DMS 273 (cell line): ENCODE results near the gene OTUB2.
A peak's percentile ranks its signal among the peaks of the same experiment; 100 is the strongest.

ENCODE experiments used
- DNase-seq: peaks from one replicate; lab custom pipeline; 2025; ENCODE audit not compliant: unreplicated experiment; lab: John Stamatoyannopoulos, UW

OTUB2 gene

GRCh38 chr14:94040247-94040646 is 14.1 kb downstream of the OTUB2 start:
- no peak for DNase-seq

- no peak for DNase-seq
These were observed 14.7 kb downstream of the OTUB2 start for GRCh38 chr14:94040796-94041195.

GRCh38 chr14:94041551-94042346 is 15.6 kb downstream of the OTUB2 start:
- no peak for DNase-seq

GRCh38 chr14:94042433-94043091 is 16.4 kb downstream of the OTUB2 start:
- no peak for DNase-seq

DNA sequence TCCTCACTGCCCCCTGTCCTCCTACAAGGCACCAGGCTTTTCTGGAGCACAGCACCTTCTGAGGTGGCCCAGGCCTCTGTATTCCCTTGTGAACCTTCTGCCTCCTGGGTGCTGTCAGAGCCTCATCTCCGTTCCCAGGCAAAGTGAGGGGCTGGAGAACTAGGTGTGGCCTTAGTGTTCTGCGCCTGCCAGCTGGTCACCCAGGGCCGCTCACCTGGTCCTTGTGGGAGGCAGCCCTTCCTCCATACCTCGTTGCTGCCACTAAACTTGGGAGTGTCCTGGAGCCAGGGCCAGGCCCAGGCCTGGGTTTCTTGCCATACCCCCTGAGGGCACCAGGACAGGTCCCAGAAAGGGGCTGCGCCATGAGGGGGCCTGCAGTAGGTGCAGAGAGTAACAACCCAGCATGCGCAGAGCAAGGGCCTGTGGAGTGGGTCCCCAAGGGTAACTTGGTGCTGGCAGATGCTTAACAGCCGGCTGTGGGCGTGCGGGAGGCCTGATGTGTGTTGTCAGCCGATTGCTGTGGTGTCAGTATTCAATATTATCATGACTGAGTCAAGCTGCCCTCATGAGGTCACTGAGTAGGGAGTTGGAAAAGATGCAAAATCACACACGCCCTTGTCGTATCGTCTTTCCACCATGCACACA is 17.1 kb downstream of the OTUB2 start:
- peak; percentile 38 for DNase-seq

DNA sequence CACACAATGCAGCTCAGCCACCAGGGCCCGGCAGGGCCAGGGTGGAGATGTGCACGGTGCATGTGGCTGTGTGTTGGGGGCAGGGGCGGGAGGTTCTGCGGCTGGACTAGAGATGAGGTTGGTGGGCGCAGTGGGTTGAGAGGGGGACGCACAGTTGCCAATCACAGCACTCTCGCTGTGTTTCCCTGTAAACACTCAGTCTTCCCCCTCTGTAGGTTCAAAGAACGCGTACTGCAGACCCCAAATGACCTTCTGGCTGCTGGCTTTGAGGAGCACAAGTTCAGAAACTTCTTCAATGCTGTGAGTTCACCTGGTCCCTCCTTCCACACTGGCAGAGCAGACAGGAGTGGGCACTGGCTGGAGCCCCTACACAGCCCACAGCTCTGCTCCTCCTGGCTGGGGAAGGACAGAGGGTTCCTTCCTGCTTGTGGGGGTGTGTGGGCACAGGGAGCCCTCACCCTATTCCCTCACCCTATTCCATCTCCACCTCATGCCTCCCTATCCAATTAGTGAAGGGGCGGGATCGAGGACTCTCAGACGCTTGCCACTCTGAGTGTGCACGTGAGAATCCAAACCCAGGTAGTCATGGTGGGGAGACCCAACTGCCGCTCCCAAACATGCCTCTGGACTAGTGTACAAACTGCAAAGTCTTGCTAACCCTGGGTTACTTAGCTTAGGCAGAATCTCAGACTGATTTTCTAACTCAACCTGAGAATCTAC is 17.8 kb downstream of the OTUB2 start:
- DNase-seq, result no peak

DNA sequence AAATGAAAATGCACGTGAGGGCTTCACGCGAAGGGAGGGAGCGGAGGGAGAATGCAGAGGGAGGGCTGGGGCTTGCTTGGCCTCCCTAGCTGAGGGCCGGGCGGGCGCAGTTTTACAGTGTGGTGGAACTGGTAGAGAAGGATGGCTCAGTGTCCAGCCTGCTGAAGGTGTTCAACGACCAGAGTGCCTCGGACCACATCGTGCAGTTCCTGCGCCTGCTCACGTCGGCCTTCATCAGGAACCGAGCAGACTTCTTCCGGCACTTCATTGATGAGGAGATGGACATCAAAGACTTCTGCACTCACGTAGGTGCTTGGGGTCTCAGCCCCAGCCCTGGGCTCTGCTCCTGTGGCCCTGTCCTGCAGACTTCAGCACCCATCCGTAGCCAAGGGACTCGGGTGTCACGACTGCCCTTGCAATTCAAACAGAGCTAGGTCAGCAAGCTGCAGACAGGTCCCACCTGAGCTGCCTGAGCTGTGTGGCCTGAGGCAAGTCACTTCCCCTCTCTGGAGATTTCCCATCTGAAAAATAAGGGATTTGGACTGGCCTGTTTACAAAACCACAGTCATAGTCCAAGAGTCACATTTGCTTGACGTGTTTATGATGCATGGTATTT is 18.4 kb downstream of the OTUB2 start:
- no peak for DNase-seq

DNA sequence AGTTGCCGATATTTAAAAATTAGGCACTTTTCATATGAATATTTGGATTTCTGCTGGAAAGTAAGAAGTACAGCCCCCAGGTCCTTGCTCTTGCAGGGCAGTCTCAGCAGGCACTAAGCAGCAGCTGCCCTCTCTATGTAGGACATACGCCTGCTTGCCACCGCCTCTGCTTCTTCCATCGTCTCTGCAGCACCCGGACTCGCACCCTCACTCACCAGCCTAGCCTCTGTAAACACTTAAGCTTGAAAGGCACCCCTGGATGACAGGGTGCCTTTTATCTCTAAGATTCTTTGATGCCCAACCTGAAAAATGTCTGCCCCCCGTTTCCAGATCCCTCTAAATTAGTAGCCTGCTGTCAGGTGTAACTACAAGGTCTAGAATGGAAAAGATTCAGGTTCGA is 19.0 kb downstream of the OTUB2 start:
- no peak for DNase-seq

DNA sequence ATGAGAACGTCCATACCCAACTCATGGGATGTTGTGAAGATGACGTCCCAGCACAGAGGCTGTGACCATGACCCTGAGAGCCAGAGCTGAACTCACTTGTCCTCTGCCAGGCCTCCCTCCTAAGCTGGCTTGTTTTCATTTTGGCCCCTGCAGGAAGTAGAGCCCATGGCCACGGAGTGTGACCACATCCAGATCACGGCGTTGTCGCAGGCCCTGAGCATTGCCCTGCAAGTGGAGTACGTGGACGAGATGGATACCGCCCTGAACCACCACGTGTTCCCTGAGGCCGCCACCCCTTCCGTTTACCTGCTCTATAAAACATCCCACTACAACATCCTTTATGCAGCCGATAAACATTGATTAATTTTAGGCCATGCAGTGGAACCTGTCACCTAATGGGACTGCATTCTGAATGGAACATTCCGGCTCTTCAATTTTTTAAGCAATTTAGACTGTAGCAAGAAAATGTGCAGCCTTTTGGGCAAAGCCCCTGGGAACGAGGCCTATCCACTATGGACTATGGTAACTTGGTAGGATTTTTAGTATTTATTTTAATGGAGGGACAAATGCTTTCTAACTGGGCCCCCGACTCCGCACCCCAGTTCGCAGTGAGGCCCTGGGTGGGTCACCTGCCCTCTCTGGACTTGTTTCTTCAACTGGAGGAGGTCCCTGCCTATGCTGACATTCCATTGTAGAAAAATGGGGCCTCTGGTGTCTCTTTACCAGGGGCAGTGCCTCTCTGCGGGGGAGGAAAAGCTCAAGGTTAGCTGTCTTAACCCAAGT is 19.6 kb downstream of the OTUB2 start:
- no peak for DNase-seq

DNA sequence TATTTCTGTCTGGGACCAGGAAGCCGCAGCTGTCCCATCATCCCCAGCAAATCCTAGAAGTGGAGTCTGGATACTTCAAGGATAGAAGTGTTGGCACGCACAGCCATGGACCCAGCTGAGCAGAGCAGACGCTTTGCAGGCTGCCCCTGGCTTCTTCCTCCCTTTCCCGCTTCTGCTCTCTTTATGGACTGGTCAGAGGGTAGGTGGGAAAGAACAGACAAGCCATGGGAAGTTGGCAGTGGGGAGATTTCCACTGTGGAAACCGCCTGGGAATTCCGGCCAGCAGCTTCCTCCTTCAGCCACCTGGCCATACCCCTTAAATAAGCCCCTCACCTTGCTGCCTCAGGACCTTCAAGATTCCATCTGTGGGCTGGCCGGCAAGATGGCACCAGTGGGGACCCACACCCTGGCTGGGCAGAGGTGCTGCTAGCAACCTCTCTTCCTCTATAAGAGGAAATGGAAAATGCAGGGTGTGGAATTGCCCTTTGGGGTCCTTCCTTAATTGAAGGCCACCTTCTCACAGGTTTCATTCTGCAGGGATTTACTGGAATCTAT is 20.6 kb downstream of the OTUB2 start:
- no peak for DNase-seq

- no peak for DNase-seq
These were observed 21.4 kb downstream of the OTUB2 start for GRCh38 chr14:94047581-94047980.

DNA sequence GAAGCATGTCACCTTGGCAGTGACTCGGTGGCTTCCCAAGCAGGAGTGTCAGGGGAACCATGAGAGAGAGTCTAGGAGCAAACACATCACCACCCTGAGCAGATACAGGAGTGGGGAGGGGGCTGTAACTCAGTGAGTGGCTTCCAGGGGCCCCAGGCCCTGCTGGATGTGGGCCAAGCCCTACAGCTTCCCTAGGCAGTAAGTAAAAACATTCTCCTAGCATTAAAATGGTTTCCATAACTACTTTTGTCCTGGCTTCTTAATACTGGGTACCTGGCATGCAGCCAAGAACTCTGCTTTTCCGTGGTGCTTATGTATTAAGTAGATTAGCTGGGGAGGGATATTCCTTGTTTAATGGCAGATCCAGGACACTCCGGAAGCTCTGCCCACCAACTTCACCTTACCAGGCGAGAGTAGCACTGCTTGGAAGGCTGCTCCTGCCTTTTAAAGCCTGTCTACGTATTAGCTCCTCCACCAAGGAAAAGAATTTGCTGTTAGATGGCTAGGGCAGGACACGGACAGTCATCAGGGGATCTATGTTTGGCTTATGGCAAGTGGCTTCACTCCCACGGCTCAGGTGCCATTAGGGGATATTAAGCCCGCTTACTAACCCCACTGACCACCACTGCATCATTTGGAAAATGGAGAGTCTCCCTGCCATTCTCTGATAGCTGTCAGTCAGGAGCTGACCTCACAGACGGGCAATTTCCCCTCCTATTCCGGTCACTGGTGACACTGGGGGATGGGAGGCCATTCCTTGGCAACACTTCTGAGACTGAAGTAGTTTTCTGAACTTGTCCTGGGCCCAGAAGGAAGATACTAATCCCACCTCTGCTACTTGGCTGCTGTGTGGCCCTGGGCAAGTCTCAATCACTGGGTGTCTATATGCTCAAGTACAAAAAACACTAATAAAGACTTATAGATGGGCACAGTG is 22.8 kb downstream of the OTUB2 start:
- peak; percentile 31 for DNase-seq

DNA sequence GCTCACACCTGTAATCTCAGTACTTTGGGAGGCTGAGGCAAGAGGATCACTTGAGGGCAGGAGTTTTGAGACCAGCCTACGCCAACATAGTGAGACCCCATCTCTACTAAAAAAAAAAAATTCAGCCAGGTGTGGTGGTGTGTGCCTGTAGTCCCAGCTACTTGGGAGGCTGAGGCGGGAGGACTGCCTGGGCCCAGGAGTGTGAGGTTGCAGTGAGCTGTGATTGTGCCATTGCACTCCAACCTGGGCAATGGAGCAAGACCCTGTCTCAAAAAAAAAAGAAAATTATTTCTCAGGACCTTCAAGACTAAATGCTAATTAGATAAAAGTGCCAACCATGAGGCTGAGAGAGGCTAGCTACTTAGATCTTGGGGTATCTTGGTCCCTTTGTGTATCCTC is 23.5 kb downstream of the OTUB2 start:
- DNase-seq, result no peak

DNA sequence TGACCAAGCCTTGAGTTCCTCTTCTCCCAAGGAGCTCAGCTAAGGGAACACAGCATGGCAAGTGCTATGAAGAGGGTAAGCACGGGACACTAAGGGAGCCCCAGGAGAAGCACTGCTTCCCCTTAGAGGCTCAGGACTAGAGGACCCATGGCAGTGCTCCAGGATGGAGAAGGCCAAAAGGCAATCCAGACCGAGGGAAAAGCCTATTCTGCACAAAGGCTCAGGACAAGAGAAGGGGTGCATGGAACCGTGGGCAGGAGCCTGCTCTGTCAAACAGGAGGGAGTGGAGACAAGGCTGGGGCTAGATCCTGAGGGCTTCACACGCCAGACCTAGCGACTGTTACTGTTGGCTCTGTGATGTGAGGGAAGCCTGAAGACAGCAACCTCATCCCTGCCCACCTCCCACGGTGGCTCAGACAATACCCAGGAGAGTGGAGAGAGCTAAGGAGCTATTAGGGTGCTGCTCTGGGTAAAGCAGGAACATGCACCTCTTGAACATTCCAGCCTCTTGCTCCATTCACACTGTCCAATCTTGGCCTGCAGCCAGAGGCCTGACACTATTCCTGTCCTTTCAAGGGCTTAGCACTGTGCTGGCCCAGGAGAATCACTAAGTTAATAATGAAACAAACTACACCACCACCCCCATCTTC is 24.2 kb downstream of the OTUB2 start:
- DNase-seq, result no peak

GRCh38 chr14:94051115-94051514 is 25.0 kb downstream of the OTUB2 start:
- DNase-seq, result peak; percentile 35

DNA sequence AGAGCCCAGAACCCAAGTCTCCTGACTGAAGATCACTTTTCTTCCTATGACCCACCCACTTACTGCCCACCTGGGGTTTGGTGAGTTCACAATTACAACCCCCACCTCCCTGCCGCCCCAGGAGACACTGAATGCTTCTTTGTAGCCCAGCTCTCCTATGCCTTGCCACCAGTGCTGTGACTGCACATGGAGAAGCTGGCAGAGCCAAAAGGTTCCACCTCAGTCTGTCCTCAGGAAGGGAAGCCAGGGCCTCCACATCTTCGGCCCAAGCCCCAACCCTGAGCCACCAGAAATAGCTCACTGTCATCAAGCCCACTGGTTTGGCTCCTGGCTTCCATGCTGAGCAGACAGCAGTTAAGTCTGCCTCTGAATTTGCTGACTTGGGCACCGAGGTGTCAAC is 25.6 kb downstream of the OTUB2 start:
- no peak for DNase-seq

GRCh38 chr14:94052199-94052598 is 26.1 kb downstream of the OTUB2 start:
- DNase-seq, result no peak

- no peak for DNase-seq
These were observed 26.5 kb downstream of the OTUB2 start for GRCh38 chr14:94052662-94053061.
